Measurements from ENCODE around the gene INSL3. TPM values are rescaled to one million over a fixed set of nuclear protein-coding genes. Genes with fewer than 3 reads are reported as not detected.

INSL3 gene
- total and polyA plus RNA-seq, 2 of the 8 experiments (the other 6 are each of a cell fraction or from before 2014, with no cell fraction given): 0.41 to 1.5 TPM

Small RNA genes within 50 kb of the gene (small RNA-seq; reads per million reads assigned to genes)
- gene SNORA68 (ENCODE audit: insufficient read depth): not detected

Other genes starting within 250 kb of the INSL3 start
- gene UNC13A, start 133.2 kb downstream of the INSL3 start, total RNA-seq (2021; fragmentation: NEBNext Ultra II Directional; extraction: Animal tissue kit (Norgen Biotek cat#: 25700)): 45.0 and 47.6 TPM in 2 replicates
- gene UNC13A, start 133.2 kb downstream of the INSL3 start, polyA plus RNA-seq (2011; rRNA removed): 13.1 and 15.8 TPM in 2 replicates
- gene MAP1S, start 102.0 kb downstream of the INSL3 start, total RNA-seq (2021; fragmentation: NEBNext Ultra II Directional; extraction: Animal tissue kit (Norgen Biotek cat#: 25700)): 115 and 116 TPM in 2 replicates
- 66.7 and 161 TPM in 2 replicates for gene MAP1S, start 102.0 kb downstream of the INSL3 start, polyA plus RNA-seq (2011; rRNA removed)
- 25.9 and 27.0 TPM in 2 replicates for gene FCHO1, start 70.0 kb downstream of the INSL3 start, total RNA-seq (2021; fragmentation: NEBNext Ultra II Directional; extraction: Animal tissue kit (Norgen Biotek cat#: 25700))
- 13.0 and 19.5 TPM in 2 replicates for gene FCHO1, start 70.0 kb downstream of the INSL3 start, polyA plus RNA-seq (2011; rRNA removed)
- 1.5 and 1.8 TPM in 2 replicates for gene B3GNT3, start 26.4 kb downstream of the INSL3 start, total RNA-seq (2021; fragmentation: NEBNext Ultra II Directional; extraction: Animal tissue kit (Norgen Biotek cat#: 25700))
- gene B3GNT3, start 26.4 kb downstream of the INSL3 start, polyA plus RNA-seq (2011; rRNA removed): 1.5 and 2.1 TPM in 2 replicates
- gene JAK3, start 26.5 kb upstream of the INSL3 start, total RNA-seq (2021; fragmentation: NEBNext Ultra II Directional; extraction: Animal tissue kit (Norgen Biotek cat#: 25700)): 3.2 and 4.0 TPM in 2 replicates
- gene JAK3, start 26.5 kb upstream of the INSL3 start, polyA plus RNA-seq (2011; rRNA removed): 4.7 TPM in 2 replicates
- gene RPL18A, start 38.4 kb upstream of the INSL3 start, total RNA-seq (2021; fragmentation: NEBNext Ultra II Directional; extraction: Animal tissue kit (Norgen Biotek cat#: 25700)): 2,749 and 2,894 TPM in 2 replicates
- gene RPL18A, start 38.4 kb upstream of the INSL3 start, polyA plus RNA-seq (2011; rRNA removed): 3,938 and 5,258 TPM in 2 replicates
- gene SLC5A5, start 50.4 kb upstream of the INSL3 start, total RNA-seq (2021; fragmentation: NEBNext Ultra II Directional; extraction: Animal tissue kit (Norgen Biotek cat#: 25700)): 1.2 and 1.5 TPM in 2 replicates
- gene SLC5A5, start 50.4 kb upstream of the INSL3 start, polyA plus RNA-seq (2011; rRNA removed): 1.8 and 2.2 TPM in 2 replicates
- gene CCDC124, start 111.5 kb upstream of the INSL3 start, total RNA-seq (2021; fragmentation: NEBNext Ultra II Directional; extraction: Animal tissue kit (Norgen Biotek cat#: 25700)): 101 and 103 TPM in 2 replicates
- 95.2 and 135 TPM in 2 replicates for gene CCDC124, start 111.5 kb upstream of the INSL3 start, polyA plus RNA-seq (2011; rRNA removed)
- gene KCNN1, start 145.6 kb upstream of the INSL3 start, total RNA-seq (2021; fragmentation: NEBNext Ultra II Directional; extraction: Animal tissue kit (Norgen Biotek cat#: 25700)): 9.3 and 11.0 TPM in 2 replicates
- gene KCNN1, start 145.6 kb upstream of the INSL3 start, polyA plus RNA-seq (2011; rRNA removed): 12.5 and 19.3 TPM in 2 replicates
- gene ARRDC2, start 186.7 kb upstream of the INSL3 start, total RNA-seq (2021; fragmentation: NEBNext Ultra II Directional; extraction: Animal tissue kit (Norgen Biotek cat#: 25700)): 6.2 and 6.9 TPM in 2 replicates
- gene ARRDC2, start 186.7 kb upstream of the INSL3 start, polyA plus RNA-seq (2011; rRNA removed): 5.4 and 5.8 TPM in 2 replicates

Data from H1 (cell line).